Measurements from ENCODE around the gene UCP3. TPM values are rescaled to one million over a fixed set of nuclear protein-coding genes. Genes with fewer than 3 reads are reported as not detected.

The UCP3 gene
- total RNA-seq, 1 donor from 2014 or later = 2.6 TPM

GRCh38 chr11:74004759-74005615 is 3.9 kb downstream of the UCP3 start:
- Mint-ChIP-seq H3K36me3 (ENCODE audit: low read depth) (peaks cover 25% of the 10 kb centered on the region), H3K9me3 (no peaks in the 10 kb centered on the region), H3K27me3 (ENCODE audit: low read depth) (no peaks in the 10 kb centered on the region), H3K4me3 (ENCODE audit: low read depth) (peak overlapping the region; percentile 13), H3K27ac (peak overlapping the region; percentile 92), H3K4me1 (ENCODE audit: low read depth) (peaks cover 49% of the 10 kb centered on the region)
- intact Hi-C loops (cut with micrococcal nuclease) = loop anchor here (1.0 kb wide), 1 partner anchor 10 kb away; no protein-coding TSS in a partner anchor
- DNase-seq (ENCODE audit: low spot score) = peak; percentile 82

GRCh38 chr11:74004046-74004695 is 4.7 kb downstream of the UCP3 start:
- Mint-ChIP-seq H3K9me3 (no peaks in the 10 kb centered on the region), H3K36me3 (ENCODE audit: low read depth) (peaks cover 33% of the 10 kb centered on the region), H3K4me3 (ENCODE audit: low read depth) (no peak overlapping the region), H3K4me1 (ENCODE audit: low read depth) (peaks cover 51% of the 10 kb centered on the region), H3K27me3 (ENCODE audit: low read depth) (no peaks in the 10 kb centered on the region), H3K27ac (peak overlapping the region; percentile 48)
- no peak for DNase-seq (ENCODE audit: low spot score)
- intact Hi-C loops (cut with micrococcal nuclease) = no loop called here

GRCh38 chr11:74002832-74003231 is 6.1 kb downstream of the UCP3 start:
- Mint-ChIP-seq H3K9me3 (no peaks in the 10 kb centered on the region), H3K36me3 (ENCODE audit: low read depth) (peaks cover 33% of the 10 kb centered on the region), H3K27ac (peak overlapping the region; percentile 45), H3K4me3 (ENCODE audit: low read depth) (no peak overlapping the region), H3K4me1 (ENCODE audit: low read depth) (peaks cover 44% of the 10 kb centered on the region), H3K27me3 (ENCODE audit: low read depth) (no peaks in the 10 kb centered on the region)
- no peak for DNase-seq (ENCODE audit: low spot score)
- intact Hi-C loops (cut with micrococcal nuclease) = no loop called here

- H3K9me3 Mint-ChIP-seq = no peaks in the 10 kb centered on the region
- H3K27me3 Mint-ChIP-seq (ENCODE audit: low read depth) = no peaks in the 10 kb centered on the region
- DNase-seq (ENCODE audit: low spot score) = no peak
- peak overlapping the region; percentile 39 for H3K27ac Mint-ChIP-seq
- H3K36me3 Mint-ChIP-seq (ENCODE audit: low read depth) = peaks cover 33% of the 10 kb centered on the region
- intact Hi-C loops (cut with micrococcal nuclease) = no loop called here
- H3K4me1 Mint-ChIP-seq (ENCODE audit: low read depth) = peaks cover 51% of the 10 kb centered on the region
- no peak overlapping the region for H3K4me3 Mint-ChIP-seq (ENCODE audit: low read depth)
These were observed 7.0 kb downstream of the UCP3 start for GRCh38 chr11:74001822-74002286.

- no peak overlapping the region for H3K4me3 Mint-ChIP-seq (ENCODE audit: low read depth)
- H3K4me1 Mint-ChIP-seq (ENCODE audit: low read depth) = peaks cover 55% of the 10 kb centered on the region
- DNase-seq (ENCODE audit: low spot score) = no peak
- no peaks in the 10 kb centered on the region for H3K9me3 Mint-ChIP-seq
- no peaks in the 10 kb centered on the region for H3K27me3 Mint-ChIP-seq (ENCODE audit: low read depth)
- no peak overlapping the region for H3K27ac Mint-ChIP-seq
- intact Hi-C loops (cut with micrococcal nuclease) = no loop called here
- H3K36me3 Mint-ChIP-seq (ENCODE audit: low read depth) = peaks cover 33% of the 10 kb centered on the region
These were observed 8.4 kb downstream of the UCP3 start for GRCh38 chr11:74000307-74001133.

GRCh38 chr11:73999581-74000306 is 9.1 kb downstream of the UCP3 start:
- Mint-ChIP-seq H3K27me3 (ENCODE audit: low read depth) (no peaks in the 10 kb centered on the region), H3K4me3 (ENCODE audit: low read depth) (no peak overlapping the region), H3K9me3 (no peaks in the 10 kb centered on the region), H3K4me1 (ENCODE audit: low read depth) (peaks cover 55% of the 10 kb centered on the region), H3K27ac (peak overlapping the region; percentile 14), H3K36me3 (ENCODE audit: low read depth) (peaks cover 29% of the 10 kb centered on the region)
- no peak for DNase-seq (ENCODE audit: low spot score)
- intact Hi-C loops (cut with micrococcal nuclease) = no loop called here

- Mint-ChIP-seq H3K27ac (no peak overlapping the region), H3K36me3 (ENCODE audit: low read depth) (peaks cover 29% of the 10 kb centered on the region), H3K4me1 (ENCODE audit: low read depth) (peaks cover 51% of the 10 kb centered on the region)
These were observed 9.9 kb downstream of the UCP3 start for GRCh38 chr11:73998846-73999575.

GRCh38 chr11:73997120-73997770 is 11.6 kb downstream of the UCP3 start:
- Mint-ChIP-seq H3K9me3 (no peaks in the 10 kb centered on the region), H3K27me3 (ENCODE audit: low read depth) (no peaks in the 10 kb centered on the region), H3K36me3 (ENCODE audit: low read depth) (peaks cover 20% of the 10 kb centered on the region), H3K27ac (peak overlapping the region; percentile 39), H3K4me3 (ENCODE audit: low read depth) (no peak overlapping the region), H3K4me1 (ENCODE audit: low read depth) (peaks cover 48% of the 10 kb centered on the region)
- intact Hi-C loops (cut with micrococcal nuclease) = no loop called here
- DNase-seq (ENCODE audit: low spot score) = no peak

More at GRCh38 chr11:73998846-73999575, 9.9 kb downstream of the UCP3 start:
- Mint-ChIP-seq H3K27me3 (ENCODE audit: low read depth) (no peaks in the 10 kb centered on the region), H3K9me3 (no peaks in the 10 kb centered on the region), H3K4me3 (ENCODE audit: low read depth) (no peak overlapping the region)
- intact Hi-C loops (cut with micrococcal nuclease) = no loop called here
- no peak for DNase-seq (ENCODE audit: low spot score)

GRCh38 chr11:73996161-73996747 is 12.6 kb downstream of the UCP3 start:
- intact Hi-C loops (cut with micrococcal nuclease) = no loop called here
- peaks cover 13% of the 10 kb centered on the region for H3K36me3 Mint-ChIP-seq (ENCODE audit: low read depth)
- peak overlapping the region; percentile 96 for H3K27ac Mint-ChIP-seq
- H3K4me3 Mint-ChIP-seq (ENCODE audit: low read depth) = peak overlapping the region; percentile 37
- no peak for DNase-seq (ENCODE audit: low spot score)
- H3K9me3 Mint-ChIP-seq = no peaks in the 10 kb centered on the region
- no peaks in the 10 kb centered on the region for H3K27me3 Mint-ChIP-seq (ENCODE audit: low read depth)
- peaks cover 49% of the 10 kb centered on the region for H3K4me1 Mint-ChIP-seq (ENCODE audit: low read depth)

GRCh38 chr11:73995731-73996130 is 13.2 kb downstream of the UCP3 start:
- H3K27ac Mint-ChIP-seq = peak overlapping the region; percentile 96
- intact Hi-C loops (cut with micrococcal nuclease) = loop anchor here (1.0 kb wide), 5 partner anchors 10 to 31 kb away; no protein-coding TSS in a partner anchor
- peaks cover 49% of the 10 kb centered on the region for H3K4me1 Mint-ChIP-seq (ENCODE audit: low read depth)
- no peaks in the 10 kb centered on the region for H3K27me3 Mint-ChIP-seq (ENCODE audit: low read depth)
- no peaks in the 10 kb centered on the region for H3K9me3 Mint-ChIP-seq
- H3K4me3 Mint-ChIP-seq (ENCODE audit: low read depth) = peak overlapping the region; percentile 37
- H3K36me3 Mint-ChIP-seq (ENCODE audit: low read depth) = peaks cover 10% of the 10 kb centered on the region
- no peak for DNase-seq (ENCODE audit: low spot score)

- Mint-ChIP-seq H3K36me3 (ENCODE audit: low read depth) (peaks cover 7% of the 10 kb centered on the region), H3K4me1 (ENCODE audit: low read depth) (peaks cover 45% of the 10 kb centered on the region), H3K27me3 (ENCODE audit: low read depth) (no peaks in the 10 kb centered on the region), H3K4me3 (ENCODE audit: low read depth) (peak overlapping the region; percentile 37), H3K27ac (peak overlapping the region; percentile 96), H3K9me3 (no peaks in the 10 kb centered on the region)
- no peak for DNase-seq (ENCODE audit: low spot score)
- intact Hi-C loops (cut with micrococcal nuclease) = loop anchor here (1.0 kb wide), 5 partner anchors 10 to 31 kb away; no protein-coding TSS in a partner anchor
These were observed 13.6 kb downstream of the UCP3 start for GRCh38 chr11:73995247-73995646.
